ENCODE data around the gene ADAMTS2. TPM values are rescaled to one million over a fixed set of nuclear protein-coding genes. Genes with fewer than 3 reads are reported as not detected.
"Not testable (repeated sequence)": the region's sequence is repeated elsewhere in the genome, so short reads cannot be mapped to it uniquely, and the experiment has no call there.

The ADAMTS2 gene
- total RNA-seq, 2 experiments from 2014 or later, result not detected

- H3K27me3 Mint-ChIP-seq (ENCODE audit: low read depth), result no peaks in the 10 kb centered on the region
- no peak overlapping the region for H3K4me3 Mint-ChIP-seq
- H3K4me1 Mint-ChIP-seq (ENCODE audit: low read depth), result no peaks in the 10 kb centered on the region
- ChIA-PET POLR2A (no interaction called here), CTCF (no interaction called here)
- DNase-seq, result no peak
- no peaks in the 10 kb centered on the region for H3K36me3 Mint-ChIP-seq (ENCODE audit: low read depth)
- no peak for ATAC-seq
- no peak overlapping the region for H3K27ac Mint-ChIP-seq
- H3K9me3 Mint-ChIP-seq (ENCODE audit: insufficient read depth), result no peaks in the 10 kb centered on the region
These were observed 19.8 kb downstream of the ADAMTS2 start for GRCh38 chr5:179325296-179326031.

GRCh38 chr5:179324760-179325295 is 20.4 kb downstream of the ADAMTS2 start:
- ChIA-PET CTCF (no interaction called here), POLR2A (no interaction called here)
- Mint-ChIP-seq H3K27me3 (ENCODE audit: low read depth) (no peaks in the 10 kb centered on the region), H3K27ac (no peak overlapping the region), H3K4me1 (ENCODE audit: low read depth) (no peaks in the 10 kb centered on the region), H3K36me3 (ENCODE audit: low read depth) (no peaks in the 10 kb centered on the region), H3K4me3 (no peak overlapping the region), H3K9me3 (ENCODE audit: insufficient read depth) (no peaks in the 10 kb centered on the region)
- no peak for ATAC-seq
- no peak for DNase-seq

DNA sequence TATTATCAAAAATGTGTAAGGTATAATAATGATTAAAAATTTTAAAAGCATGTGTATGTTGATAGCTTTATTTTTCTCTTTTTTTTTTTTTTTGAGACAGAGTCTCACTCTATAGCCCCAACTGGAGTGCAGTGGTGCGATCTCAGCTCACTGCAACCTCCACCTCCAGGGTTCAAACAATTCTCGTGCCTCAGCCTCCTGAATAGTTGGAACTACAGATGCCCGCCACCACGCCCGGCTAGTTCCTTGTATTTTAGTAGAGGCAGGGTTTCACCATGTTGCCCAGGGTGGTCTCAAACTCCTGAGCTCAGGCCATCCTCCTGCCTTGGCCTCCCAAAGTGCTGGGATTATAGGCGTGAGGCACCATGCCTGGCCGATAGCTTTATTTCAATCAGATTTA is 20.9 kb downstream of the ADAMTS2 start:
- DNase-seq; H3K9me3 Mint-ChIP-seq (ENCODE audit: insufficient read depth); ATAC-seq; H3K4me3 Mint-ChIP-seq; POLR2A ChIA-PET; H3K4me1 Mint-ChIP-seq (ENCODE audit: low read depth); H3K27ac Mint-ChIP-seq; H3K27me3 Mint-ChIP-seq (ENCODE audit: low read depth); CTCF ChIA-PET; H3K36me3 Mint-ChIP-seq (ENCODE audit: low read depth): not testable (repeated sequence)

GRCh38 chr5:179323026-179323870 is 22.0 kb downstream of the ADAMTS2 start:
- ATAC-seq, result no peak
- no peaks in the 10 kb centered on the region for H3K27me3 Mint-ChIP-seq (ENCODE audit: low read depth)
- CTCF ChIA-PET, result no interaction called here

DNA sequence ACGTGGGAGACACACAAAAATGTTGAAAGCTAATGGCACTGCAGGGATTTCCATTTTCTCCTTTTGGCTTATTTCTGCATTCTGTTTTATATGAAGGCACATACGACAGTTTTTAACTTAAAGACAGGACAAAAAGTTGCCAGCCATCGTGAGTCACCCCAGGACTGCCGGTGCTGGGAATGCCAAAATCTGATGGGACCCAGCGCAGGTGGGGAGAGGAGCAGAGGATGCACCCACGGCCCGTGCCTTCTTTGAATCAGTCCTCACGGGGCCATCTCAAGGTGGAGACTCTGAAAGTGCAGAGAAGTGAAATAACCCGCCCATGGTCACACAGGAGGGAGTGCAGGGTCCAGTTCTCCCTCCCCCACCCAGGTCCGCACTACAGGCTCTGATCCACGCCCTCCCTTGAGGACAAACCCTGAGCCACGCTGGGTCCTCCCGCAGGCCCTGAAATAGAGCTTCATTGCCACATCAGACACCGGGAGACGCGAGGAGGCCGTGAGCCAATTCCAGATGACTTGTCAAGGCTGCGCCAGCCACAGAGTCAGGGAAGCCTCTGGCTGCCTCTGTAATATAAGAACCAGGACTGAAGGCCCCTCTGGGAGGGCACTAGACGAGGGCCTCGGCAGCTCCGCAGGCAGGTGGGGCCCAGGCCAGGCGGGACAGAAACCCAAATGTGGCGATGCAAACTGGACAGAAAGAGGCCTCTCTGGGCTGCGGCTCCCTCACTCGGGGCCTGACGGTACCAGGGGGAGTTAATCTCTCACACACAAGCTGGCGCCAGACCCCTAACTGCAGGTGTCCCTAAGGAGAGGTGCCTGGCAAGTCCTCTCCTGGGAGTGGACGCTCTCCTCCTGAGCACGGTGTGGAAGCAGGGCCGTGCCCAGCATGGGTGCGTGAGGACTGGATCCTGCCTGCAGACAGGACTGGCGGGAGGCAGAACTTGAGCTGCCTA is 22.9 kb downstream of the ADAMTS2 start:
- H3K4me1 Mint-ChIP-seq (ENCODE audit: low read depth), result no peaks in the 10 kb centered on the region
- no peaks in the 10 kb centered on the region for H3K9me3 Mint-ChIP-seq (ENCODE audit: insufficient read depth)
- H3K36me3 Mint-ChIP-seq (ENCODE audit: low read depth), result no peaks in the 10 kb centered on the region
- H3K4me3 Mint-ChIP-seq, result no peak overlapping the region
- ChIA-PET CTCF (no interaction called here), POLR2A (no interaction called here)
- no peaks in the 10 kb centered on the region for H3K27me3 Mint-ChIP-seq (ENCODE audit: low read depth)
- DNase-seq (no peak), ATAC-seq (no peak)
- H3K27ac Mint-ChIP-seq, result no peak overlapping the region

More at GRCh38 chr5:179323026-179323870, 22.0 kb downstream of the ADAMTS2 start:
- H3K27ac Mint-ChIP-seq, result no peak overlapping the region
- H3K9me3 Mint-ChIP-seq (ENCODE audit: insufficient read depth), result no peaks in the 10 kb centered on the region
- H3K4me3 Mint-ChIP-seq, result no peak overlapping the region
- H3K36me3 Mint-ChIP-seq (ENCODE audit: low read depth), result no peaks in the 10 kb centered on the region
- no peaks in the 10 kb centered on the region for H3K4me1 Mint-ChIP-seq (ENCODE audit: low read depth)
- no peak for DNase-seq
- POLR2A ChIA-PET, result no interaction called here

DNA sequence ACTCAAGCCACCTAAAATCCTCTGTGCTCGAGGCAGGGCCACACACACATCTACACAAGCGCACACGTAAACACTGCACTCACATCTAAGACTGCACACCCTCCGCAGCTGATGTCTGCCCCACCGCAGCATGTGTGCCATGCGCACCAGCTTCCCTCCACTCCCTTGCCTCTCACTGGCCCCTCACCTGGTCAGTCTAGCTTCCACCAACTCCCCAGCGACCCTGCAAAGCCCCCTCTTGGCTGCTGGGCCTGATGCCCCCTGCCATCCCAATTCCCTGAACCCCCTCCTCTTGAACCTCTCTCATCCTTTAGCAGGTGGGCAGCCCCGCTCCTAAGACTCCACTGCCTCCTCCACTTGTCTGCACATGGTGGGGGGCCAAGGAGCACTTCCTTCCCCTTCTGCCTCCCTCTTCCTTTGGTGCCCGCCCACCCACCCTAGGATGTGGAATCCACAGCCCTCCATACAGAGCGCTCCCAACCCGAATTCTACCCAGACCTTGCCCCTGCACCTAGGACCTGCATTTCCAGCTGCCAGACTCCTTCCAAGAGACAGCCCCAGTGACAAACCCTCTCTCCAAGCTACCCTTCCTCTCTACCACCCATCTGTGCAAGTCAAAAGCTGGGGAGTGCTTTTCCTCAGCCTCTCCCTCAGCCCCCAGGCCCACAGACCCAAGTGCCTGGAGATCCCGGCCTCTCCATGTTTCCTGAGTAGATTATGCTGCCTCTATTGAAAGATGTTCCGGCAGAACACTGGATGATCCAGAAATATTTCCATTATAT is 23.9 kb downstream of the ADAMTS2 start:
- ChIA-PET CTCF (no interaction called here), POLR2A (no interaction called here)
- Mint-ChIP-seq H3K27me3 (ENCODE audit: low read depth) (no peaks in the 10 kb centered on the region), H3K36me3 (ENCODE audit: low read depth) (no peaks in the 10 kb centered on the region), H3K4me3 (no peak overlapping the region), H3K4me1 (ENCODE audit: low read depth) (no peaks in the 10 kb centered on the region), H3K9me3 (ENCODE audit: insufficient read depth) (no peaks in the 10 kb centered on the region), H3K27ac (no peak overlapping the region)
- no peak for ATAC-seq
- no peak for DNase-seq

GRCh38 chr5:179319741-179320281 is 25.4 kb downstream of the ADAMTS2 start:
- ChIA-PET POLR2A (no interaction called here), CTCF (no interaction called here)
- ATAC-seq (no peak), DNase-seq (no peak)
- no peak overlapping the region for H3K4me3 Mint-ChIP-seq
- H3K27ac Mint-ChIP-seq, result no peak overlapping the region
- no peaks in the 10 kb centered on the region for H3K4me1 Mint-ChIP-seq (ENCODE audit: low read depth)
- no peaks in the 10 kb centered on the region for H3K36me3 Mint-ChIP-seq (ENCODE audit: low read depth)
- H3K27me3 Mint-ChIP-seq (ENCODE audit: low read depth), result no peaks in the 10 kb centered on the region
- no peaks in the 10 kb centered on the region for H3K9me3 Mint-ChIP-seq (ENCODE audit: insufficient read depth)

- CTCF ChIA-PET, result no interaction called here
- no peaks in the 10 kb centered on the region for H3K27me3 Mint-ChIP-seq (ENCODE audit: low read depth)
- no peak for ATAC-seq
- no peaks in the 10 kb centered on the region for H3K9me3 Mint-ChIP-seq (ENCODE audit: insufficient read depth)
- H3K27ac Mint-ChIP-seq, result no peak overlapping the region
- no peak for DNase-seq
- H3K4me1 Mint-ChIP-seq (ENCODE audit: low read depth), result no peaks in the 10 kb centered on the region
- no peak overlapping the region for H3K4me3 Mint-ChIP-seq
- no peaks in the 10 kb centered on the region for H3K36me3 Mint-ChIP-seq (ENCODE audit: low read depth)
- POLR2A ChIA-PET, result no interaction called here
These were observed 26.1 kb downstream of the ADAMTS2 start for GRCh38 chr5:179319123-179319522.

DNA sequence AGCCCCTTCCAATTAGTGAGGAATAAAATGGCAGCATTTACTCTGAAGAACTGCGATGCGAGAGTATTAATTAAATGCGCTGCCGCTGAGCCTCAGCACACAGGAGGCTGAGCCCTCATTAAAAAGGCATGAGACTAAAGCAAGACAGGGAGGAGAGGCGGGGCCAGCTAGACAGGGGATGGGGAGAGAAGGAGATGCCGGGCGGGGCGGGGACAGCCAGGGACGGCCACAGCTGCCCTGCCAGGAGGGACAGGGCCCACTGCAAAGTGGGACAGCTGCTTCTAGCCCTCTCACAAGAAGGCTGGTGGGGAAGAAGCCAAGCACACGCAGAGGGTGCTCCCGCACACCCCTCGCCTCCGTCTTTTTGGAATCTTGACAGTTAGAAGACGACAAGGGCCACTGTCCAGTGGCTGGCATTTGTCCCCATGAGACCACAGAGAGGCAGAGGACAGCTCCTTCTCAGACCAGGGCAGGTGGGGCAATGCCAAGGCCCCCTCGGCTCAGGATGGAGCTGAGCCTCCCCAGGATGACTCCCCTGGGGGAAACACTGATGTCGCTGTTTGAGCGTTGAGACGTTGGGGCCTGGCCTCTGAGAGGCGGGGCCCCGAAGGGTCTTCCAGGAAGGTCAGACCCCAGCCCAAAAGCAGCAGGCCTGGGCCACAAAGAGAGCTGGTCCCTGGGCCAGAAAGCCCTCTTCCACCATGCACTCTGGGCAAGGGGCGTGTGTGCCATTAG is 26.9 kb downstream of the ADAMTS2 start:
- Mint-ChIP-seq H3K4me1 (ENCODE audit: low read depth) (no peaks in the 10 kb centered on the region), H3K27ac (no peak overlapping the region), H3K27me3 (ENCODE audit: low read depth) (no peaks in the 10 kb centered on the region), H3K36me3 (ENCODE audit: low read depth) (no peaks in the 10 kb centered on the region), H3K4me3 (no peak overlapping the region), H3K9me3 (ENCODE audit: insufficient read depth) (no peaks in the 10 kb centered on the region)
- DNase-seq, result no peak
- ATAC-seq, result no peak
- ChIA-PET POLR2A (no interaction called here), CTCF (no interaction called here)

GRCh38 chr5:179317411-179318220 is 27.6 kb downstream of the ADAMTS2 start:
- H3K4me3 Mint-ChIP-seq, result no peak overlapping the region
- DNase-seq, result no peak
- POLR2A ChIA-PET, result no interaction called here
- H3K36me3 Mint-ChIP-seq (ENCODE audit: low read depth), result no peaks in the 10 kb centered on the region
- H3K27ac Mint-ChIP-seq, result no peak overlapping the region
- no peaks in the 10 kb centered on the region for H3K9me3 Mint-ChIP-seq (ENCODE audit: insufficient read depth)
- no peaks in the 10 kb centered on the region for H3K27me3 Mint-ChIP-seq (ENCODE audit: low read depth)
- ATAC-seq, result no peak
- no peaks in the 10 kb centered on the region for H3K4me1 Mint-ChIP-seq (ENCODE audit: low read depth)
- CTCF ChIA-PET, result no interaction called here

All from activated CD8-positive, alpha-beta T cell treated with anti-CD3 and anti-CD28 coated beads, Interleukin-2, amount 10 ng/mL, durations not matched to agents 7 days and 5 days (primary cell).